ENCODE measurements around the gene TFF3.

The TFF3 gene

DNA sequence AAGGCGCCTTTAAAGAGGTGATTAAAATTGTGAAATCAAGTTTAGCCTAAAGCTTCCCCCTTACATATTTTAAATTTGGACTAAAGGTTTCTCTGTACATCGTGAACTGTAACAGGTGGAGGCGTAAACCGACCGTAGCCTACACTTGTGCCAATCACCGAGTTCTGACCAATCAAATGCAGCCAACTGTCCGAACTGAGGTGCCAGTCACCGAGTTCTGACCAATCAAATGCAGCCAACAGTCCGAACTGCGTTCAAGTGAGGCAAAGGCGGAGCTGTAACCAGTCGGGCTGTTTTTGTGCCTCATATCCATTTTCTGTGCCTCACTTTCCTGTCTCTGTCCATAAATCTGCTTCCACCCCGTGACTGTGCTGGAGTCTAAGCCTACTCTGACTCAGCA, 43.7 kb upstream of the TFF3 start:
- DNase-seq (ENCODE audit: extremely low read depth, low read depth): no peak
- TF ChIP-seq CTCF (IDR thresholded peaks at IDR 0.05; ENCODE audit: low read depth, low read length, missing control alignments): no peak
- H3K4me3 ChIP-seq (replicated peaks; ENCODE audit: low read depth, low read length): no peak overlapping the region

DNA sequence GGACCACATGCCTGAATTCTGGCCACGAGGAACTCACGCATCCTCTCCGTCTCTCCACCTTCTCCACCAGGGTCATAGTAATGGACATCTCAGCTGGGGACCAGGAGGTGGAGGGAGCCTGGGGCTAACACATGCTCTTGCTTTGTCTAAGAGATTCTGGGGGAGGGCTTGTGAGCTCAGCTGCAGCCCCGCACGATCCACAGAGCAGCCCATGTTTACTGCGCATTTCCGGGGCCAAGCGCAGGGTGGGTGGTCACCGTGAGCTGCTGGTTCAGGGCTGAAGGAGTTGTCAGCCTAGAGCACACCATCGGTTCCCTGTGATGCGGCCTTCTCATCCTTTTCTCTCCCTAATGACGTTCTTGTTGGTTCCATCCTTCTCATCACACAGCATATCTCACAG, 43.1 kb upstream of the TFF3 start:
- no peak overlapping the region for H3K4me3 ChIP-seq (replicated peaks; ENCODE audit: low read depth, low read length)
- no peak for DNase-seq (ENCODE audit: extremely low read depth, low read depth)
- no peak for TF ChIP-seq CTCF (IDR thresholded peaks at IDR 0.05; ENCODE audit: low read depth, low read length, missing control alignments)

GRCh38 chr21:42357307-42357706, 42.1 kb upstream of the TFF3 start:
- DNase-seq (ENCODE audit: extremely low read depth, low read depth): no peak
- TF ChIP-seq CTCF (IDR thresholded peaks at IDR 0.05; ENCODE audit: low read depth, low read length, missing control alignments): no peak
- no peak overlapping the region for H3K4me3 ChIP-seq (replicated peaks; ENCODE audit: low read depth, low read length)

DNA sequence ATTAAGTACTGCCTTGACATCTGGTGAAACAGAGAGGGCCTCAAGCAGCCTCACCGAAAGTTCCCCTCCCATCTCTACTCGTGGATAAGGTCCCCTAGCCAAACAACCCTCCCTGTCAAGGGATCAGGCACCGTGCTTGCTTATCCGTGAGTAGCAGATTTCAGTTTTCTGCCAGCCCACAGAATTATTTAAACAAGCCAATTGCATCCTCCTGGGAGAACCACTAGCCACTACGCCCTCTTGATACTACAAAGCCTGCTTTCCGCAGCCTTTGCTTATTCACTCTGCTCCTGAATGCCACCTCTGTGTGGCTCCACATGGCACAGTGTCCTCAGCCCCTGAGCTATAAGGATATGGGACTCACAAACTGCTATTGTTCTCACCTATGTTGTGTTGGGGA, 41.4 kb upstream of the TFF3 start:
- DNase-seq (ENCODE audit: extremely low read depth, low read depth): no peak
- H3K4me3 ChIP-seq (replicated peaks; ENCODE audit: low read depth, low read length): no peak overlapping the region
- TF ChIP-seq CTCF (IDR thresholded peaks at IDR 0.05; ENCODE audit: low read depth, low read length, missing control alignments): no peak

GRCh38 chr21:42356046-42356445, 40.8 kb upstream of the TFF3 start:
- no peak for DNase-seq (ENCODE audit: extremely low read depth, low read depth)

DNA sequence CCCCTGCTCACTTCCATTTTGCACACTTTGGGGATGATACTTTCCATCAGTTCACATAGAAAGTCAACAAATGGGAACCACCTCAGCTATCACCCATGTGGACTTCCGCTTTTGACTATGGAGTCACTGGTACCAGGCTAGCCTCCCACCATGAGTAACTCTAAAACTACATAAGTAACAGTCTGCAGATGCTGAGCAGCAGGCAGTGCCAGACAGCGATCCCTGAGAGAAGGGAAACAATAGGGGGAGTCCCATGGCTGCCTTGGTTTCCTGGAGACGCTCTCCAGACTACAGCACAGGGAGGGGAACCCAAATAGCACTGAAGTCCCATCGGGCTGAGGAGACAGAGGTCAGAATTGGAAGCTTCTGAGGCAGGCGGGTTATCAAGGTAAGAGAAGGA, 38.4 kb upstream of the TFF3 start:
- DNase-seq (ENCODE audit: extremely low read depth, low read depth): no peak
- TF ChIP-seq CTCF (IDR thresholded peaks at IDR 0.05; ENCODE audit: low read depth, low read length, missing control alignments): no peak
- H3K4me3 ChIP-seq (replicated peaks; ENCODE audit: low read depth, low read length): no peak overlapping the region

More at GRCh38 chr21:42356046-42356445, 40.8 kb upstream of the TFF3 start:
- TF ChIP-seq CTCF (IDR thresholded peaks at IDR 0.05; ENCODE audit: low read depth, low read length, missing control alignments): no peak
- H3K4me3 ChIP-seq (replicated peaks; ENCODE audit: low read depth, low read length): no peak overlapping the region

DNA sequence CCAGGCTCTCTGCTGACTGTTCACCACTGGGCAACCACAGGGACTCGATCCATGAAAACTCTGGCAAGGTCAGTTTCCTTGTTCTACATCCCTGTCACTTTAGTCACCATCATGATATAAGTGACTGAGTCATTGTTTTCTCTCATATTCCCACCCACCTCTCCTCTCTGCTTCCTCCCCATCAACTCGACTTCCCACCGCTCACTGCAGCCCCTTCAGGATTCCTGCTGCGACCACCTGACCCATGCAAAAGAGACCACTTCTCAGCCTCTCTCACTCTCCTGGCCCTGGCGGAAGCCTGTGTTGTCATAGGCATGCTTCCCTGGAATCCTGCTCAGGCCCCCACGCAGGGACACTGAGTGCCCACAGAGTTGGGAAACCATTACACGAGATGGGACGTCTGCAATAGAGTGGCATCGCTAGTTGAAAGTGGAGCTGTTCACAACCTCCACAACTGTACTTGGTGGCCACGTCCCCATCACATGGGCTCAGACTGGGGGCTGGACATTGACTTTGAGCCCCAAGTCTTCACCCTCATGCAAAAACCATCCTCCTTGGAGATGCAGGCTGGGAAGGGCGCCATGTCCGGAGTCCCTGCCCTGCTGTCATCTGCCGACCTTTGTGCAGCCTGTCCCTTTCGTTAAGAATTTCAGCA, 37.4 kb upstream of the TFF3 start:
- no peak overlapping the region for H3K4me3 ChIP-seq (replicated peaks; ENCODE audit: low read depth, low read length)
- no peak for TF ChIP-seq CTCF (IDR thresholded peaks at IDR 0.05; ENCODE audit: low read depth, low read length, missing control alignments)
- no peak for DNase-seq (ENCODE audit: extremely low read depth, low read depth)
